ENCODE data around the gene UBE2D2.
A peak's percentile ranks its signal among the peaks of the same experiment; 100 is the strongest.
"Not testable (repeated sequence)": the region's sequence is repeated elsewhere in the genome, so short reads cannot be mapped to it uniquely, and the experiment has no call there.

UBE2D2 gene

GRCh38 chr5:139593076-139593475 lies 31.9 kb downstream of the UBE2D2 start:
- H3K9me3 Mint-ChIP-seq, H3K4me3 Mint-ChIP-seq, ATAC-seq, DNase-seq, H3K27me3 Mint-ChIP-seq: not testable (repeated sequence)
- Mint-ChIP-seq H3K4me1 (peaks cover 75% of the 10 kb centered on the region), H3K27ac (peak overlapping the region in 1 of 2 donors; percentile 13)

DNA sequence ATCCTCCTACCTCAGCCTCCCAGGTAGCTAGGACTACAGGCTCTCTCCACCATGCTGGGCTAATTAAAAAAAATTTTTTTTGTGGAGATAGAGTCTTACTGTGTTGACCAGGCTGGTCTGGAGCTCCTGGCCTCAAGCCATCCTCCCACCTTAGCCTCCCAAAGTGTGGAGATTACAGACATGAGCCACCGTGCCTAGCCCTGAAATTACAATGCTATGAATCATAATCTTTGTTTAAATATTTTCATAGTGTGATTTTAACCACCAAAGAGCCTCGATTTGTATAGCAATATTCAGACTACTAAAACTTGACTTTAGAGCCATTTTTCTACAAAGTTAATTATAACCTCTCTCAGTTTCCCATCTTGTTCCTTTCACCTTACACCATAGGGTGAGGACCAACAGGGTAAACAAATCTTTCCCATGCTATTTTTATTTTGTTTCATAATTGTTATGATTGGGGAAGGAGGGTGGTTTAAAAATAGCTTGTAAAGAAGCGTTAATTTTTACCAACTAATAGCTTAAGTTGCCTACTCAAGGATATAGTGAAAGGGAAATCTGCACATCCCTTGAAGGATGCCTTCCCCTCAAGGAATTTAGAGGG lies 32.7 kb downstream of the UBE2D2 start:
- Mint-ChIP-seq H3K4me1 (peaks cover 70% of the 10 kb centered on the region), H3K9me3 (no peaks in the 10 kb centered on the region), H3K4me3 (no peak overlapping the region), H3K27ac (no peak overlapping the region), H3K27me3 (no peaks in the 10 kb centered on the region)
- ATAC-seq: no peak
- DNase-seq: no peak

GRCh38 chr5:139597134-139597533 lies 36.0 kb downstream of the UBE2D2 start:
- Mint-ChIP-seq H3K27me3 (no peaks in the 10 kb centered on the region), H3K9me3 (no peaks in the 10 kb centered on the region), H3K4me1 (peaks cover 38% of the 10 kb centered on the region), H3K27ac (no peak overlapping the region), H3K4me3 (no peak overlapping the region)
- no peak for DNase-seq
- no peak for ATAC-seq

GRCh38 chr5:139598601-139598965 lies 37.4 kb downstream of the UBE2D2 start:
- not testable (repeated sequence) for H3K27me3 Mint-ChIP-seq, H3K4me3 Mint-ChIP-seq, H3K9me3 Mint-ChIP-seq, ATAC-seq, DNase-seq, H3K27ac Mint-ChIP-seq
- H3K4me1 Mint-ChIP-seq: peaks cover 26% of the 10 kb centered on the region

DNA sequence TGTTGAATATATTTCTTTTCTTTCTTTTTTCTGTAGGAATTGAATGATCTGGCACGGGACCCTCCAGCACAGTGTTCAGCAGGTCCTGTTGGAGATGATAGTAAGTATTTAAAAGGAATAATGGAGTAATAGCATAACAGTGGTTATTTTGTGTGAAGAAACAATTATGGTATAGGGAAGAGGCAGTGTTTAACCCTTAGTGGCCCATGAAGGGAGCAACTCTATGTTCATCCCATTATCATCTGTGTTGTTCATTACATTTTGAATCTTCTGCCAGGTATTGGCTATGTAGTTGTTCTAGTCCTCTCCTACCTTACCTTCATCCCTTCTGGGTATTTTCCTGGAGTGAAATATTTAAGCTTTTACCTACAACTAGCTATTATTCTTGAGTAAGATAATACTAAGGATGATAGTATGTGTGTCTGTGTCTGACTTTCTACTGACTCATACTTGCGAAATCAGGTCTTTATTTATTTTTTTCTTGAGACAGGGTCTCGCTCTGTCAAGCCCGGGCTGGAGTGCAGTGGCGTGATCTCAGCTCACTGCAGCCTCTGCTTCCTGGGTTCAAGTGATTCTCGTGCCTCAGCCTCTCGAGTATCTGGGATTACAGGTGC lies 39.3 kb downstream of the UBE2D2 start:
- H3K4me3 Mint-ChIP-seq: no peak overlapping the region
- no peak for ATAC-seq
- no peaks in the 10 kb centered on the region for H3K27me3 Mint-ChIP-seq
- H3K4me1 Mint-ChIP-seq: peaks cover 18% of the 10 kb centered on the region
- H3K27ac Mint-ChIP-seq: no peak overlapping the region
- H3K9me3 Mint-ChIP-seq: no peaks in the 10 kb centered on the region
- no peak for DNase-seq

DNA sequence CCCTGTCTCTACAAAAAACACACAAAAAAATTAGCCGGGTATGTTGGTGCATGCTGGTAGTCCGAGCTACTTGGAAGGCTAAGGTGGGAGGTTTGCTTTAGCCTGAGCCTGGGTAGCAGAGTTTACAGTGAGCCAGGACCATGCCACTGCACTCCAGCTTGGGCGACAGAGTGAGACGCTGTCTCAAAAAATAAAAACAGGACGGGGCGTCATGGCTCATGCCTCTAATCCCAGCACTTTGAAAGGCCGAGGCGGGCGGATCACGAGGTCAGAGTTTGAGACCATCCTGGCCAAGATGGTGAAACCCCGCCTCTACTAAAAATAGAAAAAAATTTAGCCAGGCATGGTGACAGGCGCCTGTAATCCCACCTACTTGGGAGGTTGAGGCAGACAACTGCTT lies 40.3 kb downstream of the UBE2D2 start:
- H3K4me1 Mint-ChIP-seq: peaks cover 28% of the 10 kb centered on the region
- ATAC-seq: no peak
- no peaks in the 10 kb centered on the region for H3K27me3 Mint-ChIP-seq
- no peak overlapping the region for H3K4me3 Mint-ChIP-seq
- H3K27ac Mint-ChIP-seq: no peak overlapping the region
- DNase-seq: no peak
- no peaks in the 10 kb centered on the region for H3K9me3 Mint-ChIP-seq

GRCh38 chr5:139601948-139602347 lies 40.8 kb downstream of the UBE2D2 start:
- ATAC-seq, H3K9me3 Mint-ChIP-seq, DNase-seq, H3K27me3 Mint-ChIP-seq, H3K4me3 Mint-ChIP-seq: not testable (repeated sequence)
- Mint-ChIP-seq H3K27ac (peak overlapping the region in 1 of 2 donors; percentile 34), H3K4me1 (peaks cover 31% of the 10 kb centered on the region)

- peak overlapping the region; percentile 59 to 65 for H3K27ac Mint-ChIP-seq
- no peak for DNase-seq
These were observed 44.7 kb downstream of the UBE2D2 start for GRCh38 chr5:139605887-139606286.

DNA sequence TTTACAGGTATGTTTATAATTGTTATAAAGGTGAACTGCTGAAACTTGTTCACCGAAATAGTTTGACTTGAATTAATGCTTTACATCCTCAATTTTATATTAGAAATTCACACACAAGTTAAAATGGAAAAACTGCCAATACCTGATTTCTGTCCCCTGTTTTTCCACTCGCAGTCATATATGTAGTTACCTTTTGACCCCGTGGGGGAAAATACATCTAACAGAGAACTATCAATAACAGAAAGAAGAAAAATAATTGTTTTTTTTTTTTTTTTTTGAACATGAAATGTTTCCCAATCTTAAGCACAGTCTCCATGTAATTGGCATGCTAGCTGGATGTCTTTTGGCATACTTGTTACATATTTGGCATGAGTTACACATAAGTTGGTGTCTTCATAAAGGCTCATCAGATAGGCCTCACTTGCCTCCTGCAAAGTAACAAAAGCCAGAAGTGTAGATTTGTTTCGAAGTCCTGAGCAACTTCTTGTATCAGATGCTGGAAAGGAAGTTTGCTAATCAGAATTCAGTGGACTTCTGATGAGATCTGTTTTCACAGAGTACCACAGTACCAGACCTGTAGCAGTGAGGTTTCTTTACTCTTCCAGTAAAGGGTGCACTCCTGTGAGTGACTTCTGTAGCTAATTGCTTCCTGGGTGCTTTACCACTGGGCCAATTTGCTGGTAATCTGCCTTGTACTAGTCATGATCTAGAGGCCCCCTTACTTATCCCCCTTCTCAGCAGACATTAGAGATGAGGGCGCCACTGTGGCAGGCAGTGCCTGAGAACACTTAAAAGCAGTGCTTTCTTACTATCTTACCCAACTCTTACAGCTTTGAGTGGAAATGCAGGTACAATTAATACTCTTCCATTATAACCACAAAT lies 50.8 kb downstream of the UBE2D2 start:
- Mint-ChIP-seq H3K27ac (peak overlapping the region in 1 of 2 donors; percentile 61), H3K27me3 (no peaks in the 10 kb centered on the region), H3K4me1 (peaks cover 42% of the 10 kb centered on the region), H3K9me3 (no peaks in the 10 kb centered on the region), H3K4me3 (peak overlapping the region in 1 of 2 donors; percentile 19)
- ATAC-seq (peak; percentile 88), DNase-seq (no peak)

More at GRCh38 chr5:139605887-139606286, 44.7 kb downstream of the UBE2D2 start:
- no peak for ATAC-seq
- no peaks in the 10 kb centered on the region for H3K27me3 Mint-ChIP-seq
- H3K4me3 Mint-ChIP-seq: no peak overlapping the region
- peaks cover 49% of the 10 kb centered on the region for H3K4me1 Mint-ChIP-seq
- H3K9me3 Mint-ChIP-seq: no peaks in the 10 kb centered on the region

- Mint-ChIP-seq H3K4me3 (no peak overlapping the region), H3K27me3 (no peaks in the 10 kb centered on the region), H3K9me3 (no peaks in the 10 kb centered on the region), H3K4me1 (no peaks in the 10 kb centered on the region), H3K27ac (peak overlapping the region in 1 of 2 donors; percentile 20)
- no peak for DNase-seq
- ATAC-seq: no peak
These were observed 58.7 kb downstream of the UBE2D2 start for GRCh38 chr5:139619861-139620260.

- not testable (repeated sequence) for H3K4me3 Mint-ChIP-seq, DNase-seq, ATAC-seq
These were observed 64.3 kb downstream of the UBE2D2 start for GRCh38 chr5:139625398-139625797.

GRCh38 chr5:139630855-139631254 lies 69.7 kb downstream of the UBE2D2 start:
- ATAC-seq (no peak), DNase-seq (no peak)
- Mint-ChIP-seq H3K9me3 (no peaks in the 10 kb centered on the region), H3K4me3 (no peak overlapping the region), H3K4me1 (peaks cover 45% of the 10 kb centered on the region), H3K27ac (no peak overlapping the region), H3K27me3 (no peaks in the 10 kb centered on the region)

More at GRCh38 chr5:139625398-139625797, 64.3 kb downstream of the UBE2D2 start:
- not testable (repeated sequence) for H3K27ac Mint-ChIP-seq, H3K27me3 Mint-ChIP-seq, H3K9me3 Mint-ChIP-seq
- peaks cover 10% of the 10 kb centered on the region for H3K4me1 Mint-ChIP-seq

DNA sequence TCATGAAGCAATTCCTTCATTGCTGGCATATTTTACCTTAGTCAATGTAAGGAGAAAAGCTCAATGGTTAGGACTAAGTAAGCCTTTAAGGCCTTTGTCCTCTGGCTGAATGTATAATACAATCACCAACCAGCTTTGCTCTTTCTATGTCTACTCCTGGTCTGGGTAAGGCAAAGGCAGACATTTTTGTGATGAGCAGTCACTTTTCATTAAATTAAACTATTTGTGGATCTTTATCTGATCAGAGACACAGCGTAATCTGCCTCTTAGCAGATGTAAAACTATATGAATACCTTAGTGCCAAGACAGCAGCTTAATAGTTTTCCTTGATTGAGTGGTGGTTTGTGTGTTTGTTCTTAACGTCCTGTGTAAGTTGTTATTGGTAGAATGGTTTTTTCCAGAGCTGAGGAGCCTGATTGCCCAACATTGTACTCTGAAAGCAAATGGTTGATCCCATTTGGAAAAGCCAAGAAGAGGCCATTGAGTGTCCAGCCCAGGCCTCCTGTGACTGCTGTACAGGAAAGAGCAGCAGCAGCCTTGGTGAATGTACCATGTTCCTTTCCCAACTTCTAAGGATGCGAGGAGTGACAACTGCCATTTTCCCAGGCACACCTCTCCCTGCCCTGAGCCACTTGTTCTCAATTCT lies 70.5 kb downstream of the UBE2D2 start:
- H3K4me3 Mint-ChIP-seq: no peak overlapping the region
- no peaks in the 10 kb centered on the region for H3K9me3 Mint-ChIP-seq
- DNase-seq (no peak), ATAC-seq (no peak)
- peak overlapping the region in 1 of 2 donors; percentile 13 for H3K27ac Mint-ChIP-seq
- no peaks in the 10 kb centered on the region for H3K27me3 Mint-ChIP-seq
- H3K4me1 Mint-ChIP-seq: peaks cover 53% of the 10 kb centered on the region

DNA sequence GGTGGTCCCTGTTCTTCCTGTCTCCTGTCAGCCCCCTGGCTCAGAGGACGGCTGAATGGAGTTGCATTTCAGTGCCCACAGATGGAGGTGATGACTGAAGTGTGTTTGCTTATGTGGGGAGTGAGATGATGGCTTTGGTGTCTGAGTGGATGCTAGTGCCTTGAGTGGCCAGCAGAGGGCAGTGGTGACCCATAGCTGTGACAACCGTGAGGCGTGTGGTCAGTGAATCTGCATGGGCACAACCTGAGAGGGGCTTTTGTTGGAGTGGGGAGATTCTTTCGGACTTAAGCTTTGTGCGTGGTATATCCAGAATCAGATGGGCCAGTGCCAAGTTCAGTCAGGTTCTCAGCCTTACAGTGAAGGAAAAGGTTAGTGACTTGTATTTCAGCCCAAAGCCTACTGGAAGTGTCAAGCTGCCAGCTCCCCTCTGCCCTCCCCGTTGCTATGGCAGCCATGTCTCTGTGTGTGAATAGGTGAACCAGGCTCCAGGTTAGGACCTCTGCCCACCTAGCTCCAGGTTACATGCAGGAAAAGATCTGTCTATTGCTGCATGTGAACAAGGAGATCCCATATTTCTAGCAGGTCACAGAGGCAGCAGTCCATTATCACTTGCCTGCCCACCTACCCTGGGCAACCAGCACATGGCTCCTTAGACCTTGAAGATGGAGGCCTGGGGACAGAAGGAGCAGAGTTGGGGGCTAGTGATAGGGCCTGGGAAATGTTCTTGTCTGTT lies 72.3 kb downstream of the UBE2D2 start:
- H3K27ac Mint-ChIP-seq: peak overlapping the region; percentile 19 to 62
- DNase-seq: peak; percentile 59 to 64
- ATAC-seq: no peak
- no peaks in the 10 kb centered on the region for H3K27me3 Mint-ChIP-seq
- H3K9me3 Mint-ChIP-seq: no peaks in the 10 kb centered on the region
- no peak overlapping the region for H3K4me3 Mint-ChIP-seq
- peaks cover 59% of the 10 kb centered on the region for H3K4me1 Mint-ChIP-seq

GRCh38 chr5:139634028-139634325 lies 72.8 kb downstream of the UBE2D2 start:
- Mint-ChIP-seq H3K27ac (no peak overlapping the region), H3K4me3 (no peak overlapping the region), H3K9me3 (no peaks in the 10 kb centered on the region), H3K27me3 (no peaks in the 10 kb centered on the region), H3K4me1 (peaks cover 64% of the 10 kb centered on the region)
- ATAC-seq: no peak
- DNase-seq: no peak
